GM18499 (cell line): ENCODE measurements around the gene IFT27.

Experiments
- ATAC-seq: cut with Tn5 transposase; IDR thresholded peaks from one replicate; pipeline ENCODE4 v1.9.1; 2021; ENCODE audit warnings: moderate number of reproducible peaks; ENCODE audit not compliant: insufficient read depth, unreplicated experiment

IFT27 gene

GRCh38 chr22:36797911-36798673, 22.2 kb upstream of the IFT27 start:
- no peak for ATAC-seq

- ATAC-seq: no peak
Measured at GRCh38 chr22:36797374-36797773, 21.5 kb upstream of the IFT27 start.

- no peak for ATAC-seq
Measured at GRCh38 chr22:36796552-36797175, 20.7 kb upstream of the IFT27 start.

GRCh38 chr22:36795633-36796032, 19.7 kb upstream of the IFT27 start:
- no peak for ATAC-seq

GRCh38 chr22:36790648-36791047, 14.7 kb upstream of the IFT27 start:
- no peak for ATAC-seq

- ATAC-seq: no peak
Measured at GRCh38 chr22:36787204-36787988, 11.5 kb upstream of the IFT27 start.

GRCh38 chr22:36783743-36784142, 7.8 kb upstream of the IFT27 start:
- no peak for ATAC-seq

GRCh38 chr22:36781656-36782627, 6.0 kb upstream of the IFT27 start:
- peak; percentile 76 for ATAC-seq

GRCh38 chr22:36778020-36778419, 2.1 kb upstream of the IFT27 start:
- ATAC-seq: no peak

- no peak for ATAC-seq
Measured at GRCh38 chr22:36776722-36777121, 803 bp upstream of the IFT27 start.

- no peak for ATAC-seq
Measured at GRCh38 chr22:36775586-36775963, 344 bp downstream of the IFT27 start.

- no peak for ATAC-seq
Measured at GRCh38 chr22:36773935-36774334, 2.0 kb downstream of the IFT27 start.

GRCh38 chr22:36772451-36772850, 3.5 kb downstream of the IFT27 start:
- ATAC-seq: no peak

- ATAC-seq: no peak
Measured at GRCh38 chr22:36771356-36772063, 4.4 kb downstream of the IFT27 start.

- ATAC-seq: no peak
Measured at GRCh38 chr22:36770513-36771231, 5.2 kb downstream of the IFT27 start.

- ATAC-seq: no peak
Measured at GRCh38 chr22:36769541-36770512, 6.1 kb downstream of the IFT27 start.

- no peak for ATAC-seq
Measured at GRCh38 chr22:36768616-36769015, 7.3 kb downstream of the IFT27 start.

GRCh38 chr22:36768141-36768540, 7.8 kb downstream of the IFT27 start:
- ATAC-seq: no peak
